Spleen (tissue), 7 donors: ENCODE data around the gene TRUB2.

ENCODE experiments used
- POLR2A ChIP-seq, 3 donors: fragments of 450-650 bp; IDR thresholded peaks; one replicate each; pipeline ENCODE4 v1.5.1; 2017; ENCODE audit warnings: antibody characterized with exemption in 3 of 3, mild to moderate bottlenecking in 1 of 3
- TF ChIP-seq, protein P1 (sequence below), 11 experiments: fragments of 200-600 bp in 7 of 11; fragments of 450-650 bp in 4 of 11; sonication (generic) in 4 of 11; IDR thresholded peaks in 8 of 11; conservative IDR thresholded peaks in 3 of 11; 1 replicate in 7 of 11; 2 replicates in 4 of 11; pipeline versions ENCODE4 v1.4.0 to v1.8.0; 2016 to 2021; ENCODE audit warnings: antibody characterized with exemption in 11 of 11, inconsistent platforms in 4 of 11, mild to moderate bottlenecking in 1 of 11
- donor health status: DM: no; HTN: no; CAD: no; lungs with moderate emphysema.
- donor health status: DM: no; HTN: no; CAD: no.
- donor health status: DM: no; HTN: no; CAD: no.

DNA sequence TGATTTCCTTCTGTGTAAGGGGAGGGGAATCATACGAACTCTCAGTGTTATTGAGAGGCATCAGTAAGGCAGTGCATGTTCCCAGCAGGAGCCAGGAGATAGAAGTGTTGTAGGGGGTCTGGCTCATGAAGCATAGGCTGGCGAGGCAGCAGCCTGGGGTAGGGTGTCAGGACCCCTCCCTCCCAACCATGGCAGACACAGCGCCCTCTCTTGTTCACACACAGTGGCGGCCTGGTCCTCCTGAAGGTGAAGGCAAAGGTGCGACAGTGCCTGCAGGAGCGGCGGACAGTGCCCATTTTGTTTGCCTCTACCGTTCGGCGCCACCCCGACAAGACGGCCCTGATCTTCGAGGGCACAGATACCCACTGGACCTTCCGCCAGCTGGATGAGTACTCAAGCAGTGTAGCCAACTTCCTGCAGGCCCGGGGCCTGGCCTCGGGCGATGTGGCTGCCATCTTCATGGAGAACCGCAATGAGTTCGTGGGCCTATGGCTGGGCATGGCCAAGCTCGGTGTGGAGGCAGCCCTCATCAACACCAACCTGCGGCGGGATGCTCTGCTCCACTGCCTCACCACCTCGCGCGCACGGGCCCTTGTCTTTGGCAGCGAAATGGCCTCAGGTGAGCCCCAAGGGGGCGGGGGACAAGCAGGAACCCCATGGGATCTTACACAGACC lies 22.8 kb upstream of the TRUB2 start:
- no peak for TF ChIP-seq POLR2A (IDR thresholded peaks at IDR 0.05)
- TF ChIP-seq, protein P1, sequence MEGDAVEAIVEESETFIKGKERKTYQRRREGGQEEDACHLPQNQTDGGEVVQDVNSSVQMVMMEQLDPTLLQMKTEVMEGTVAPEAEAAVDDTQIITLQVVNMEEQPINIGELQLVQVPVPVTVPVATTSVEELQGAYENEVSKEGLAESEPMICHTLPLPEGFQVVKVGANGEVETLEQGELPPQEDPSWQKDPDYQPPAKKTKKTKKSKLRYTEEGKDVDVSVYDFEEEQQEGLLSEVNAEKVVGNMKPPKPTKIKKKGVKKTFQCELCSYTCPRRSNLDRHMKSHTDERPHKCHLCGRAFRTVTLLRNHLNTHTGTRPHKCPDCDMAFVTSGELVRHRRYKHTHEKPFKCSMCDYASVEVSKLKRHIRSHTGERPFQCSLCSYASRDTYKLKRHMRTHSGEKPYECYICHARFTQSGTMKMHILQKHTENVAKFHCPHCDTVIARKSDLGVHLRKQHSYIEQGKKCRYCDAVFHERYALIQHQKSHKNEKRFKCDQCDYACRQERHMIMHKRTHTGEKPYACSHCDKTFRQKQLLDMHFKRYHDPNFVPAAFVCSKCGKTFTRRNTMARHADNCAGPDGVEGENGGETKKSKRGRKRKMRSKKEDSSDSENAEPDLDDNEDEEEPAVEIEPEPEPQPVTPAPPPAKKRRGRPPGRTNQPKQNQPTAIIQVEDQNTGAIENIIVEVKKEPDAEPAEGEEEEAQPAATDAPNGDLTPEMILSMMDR (IDR thresholded peaks at IDR 0.05 in 8 of 11, conservative IDR thresholded peaks at IDR 0.05 in 3 of 11): no peak
